8988T (cell line): ENCODE data around the gene PCDHGA1.

Experiments used
- DNase-seq: peaks from one replicate; pipeline ENCODE4 v3.0.0; 2011

PCDHGA1 gene

GRCh38 chr5:141475625-141476131 lies 145.4 kb downstream of the PCDHGA1 start, which contains the start of gene PCDHGC3:
TSS of gene PCDHGC3 (plus strand) at chr5:141475966. CDS start at chr5:141476117, 151 bp downstream.
- peak; percentile 90 for DNase-seq

- DNase-seq = no peak
These were observed 146.0 kb downstream of the PCDHGA1 start for GRCh38 chr5:141476132-141476911.

GRCh38 chr5:141477044-141477575 lies 146.8 kb downstream of the PCDHGA1 start:
- no peak for DNase-seq

- no peak for DNase-seq
These were observed 147.5 kb downstream of the PCDHGA1 start for GRCh38 chr5:141477815-141478214.

DNA sequence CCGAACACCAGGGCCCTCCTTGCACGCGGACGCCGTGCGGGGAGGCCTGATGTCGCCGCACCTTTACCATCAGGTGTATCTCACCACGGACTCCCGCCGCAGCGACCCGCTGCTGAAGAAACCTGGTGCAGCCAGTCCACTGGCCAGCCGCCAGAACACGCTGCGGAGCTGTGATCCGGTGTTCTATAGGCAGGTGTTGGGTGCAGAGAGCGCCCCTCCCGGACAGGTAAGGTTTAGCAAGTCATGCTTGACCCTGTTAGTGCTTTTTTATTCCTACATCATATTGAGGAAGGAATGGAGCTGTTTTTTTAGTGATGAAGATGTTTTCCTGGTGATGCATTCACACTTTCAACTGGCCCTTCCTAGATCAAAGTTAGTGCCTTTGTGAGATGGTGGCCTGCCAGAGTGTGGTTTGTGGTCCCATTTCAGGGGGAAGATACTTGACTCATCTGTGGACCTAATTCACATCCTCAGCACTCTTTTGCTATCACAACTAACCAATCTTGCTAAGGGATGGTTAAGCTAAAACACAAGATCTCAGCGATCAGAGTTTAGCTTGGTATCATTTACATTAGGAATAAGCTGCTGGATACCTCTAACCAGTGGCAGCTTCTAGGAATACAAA lies 148.1 kb downstream of the PCDHGA1 start:
- no peak for DNase-seq

- DNase-seq = no peak
These were observed 149.5 kb downstream of the PCDHGA1 start for GRCh38 chr5:141479776-141480175.

- DNase-seq = no peak
These were observed 153.6 kb downstream of the PCDHGA1 start for GRCh38 chr5:141483902-141484301.

DNA sequence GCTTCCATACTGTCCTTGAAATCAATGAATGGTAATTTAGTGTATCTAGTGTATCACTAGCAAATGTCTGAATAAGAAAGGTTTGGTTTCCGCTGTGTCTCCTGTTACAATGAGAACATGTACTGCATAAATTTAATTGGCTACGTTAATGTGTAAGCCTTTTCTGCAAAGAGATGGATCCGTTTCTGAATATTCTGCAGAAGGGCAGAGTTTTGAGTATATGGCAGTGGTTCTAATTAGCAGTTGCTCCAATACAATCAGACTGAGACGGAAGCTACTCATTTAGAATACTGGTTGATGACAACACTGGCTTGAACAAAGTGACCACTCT lies 154.0 kb downstream of the PCDHGA1 start:
- DNase-seq = no peak

GRCh38 chr5:141484641-141485311 lies 154.5 kb downstream of the PCDHGA1 start, which contains the start of gene PCDHGC4:
TSS of gene PCDHGC4 (plus strand) at chr5:141485030. CDS start at chr5:141485174, 144 bp downstream.
- DNase-seq = no peak

GRCh38 chr5:141485321-141486055 lies 155.2 kb downstream of the PCDHGA1 start:
- DNase-seq = no peak

GRCh38 chr5:141486091-141486490 lies 155.8 kb downstream of the PCDHGA1 start:
- DNase-seq = no peak

DNA sequence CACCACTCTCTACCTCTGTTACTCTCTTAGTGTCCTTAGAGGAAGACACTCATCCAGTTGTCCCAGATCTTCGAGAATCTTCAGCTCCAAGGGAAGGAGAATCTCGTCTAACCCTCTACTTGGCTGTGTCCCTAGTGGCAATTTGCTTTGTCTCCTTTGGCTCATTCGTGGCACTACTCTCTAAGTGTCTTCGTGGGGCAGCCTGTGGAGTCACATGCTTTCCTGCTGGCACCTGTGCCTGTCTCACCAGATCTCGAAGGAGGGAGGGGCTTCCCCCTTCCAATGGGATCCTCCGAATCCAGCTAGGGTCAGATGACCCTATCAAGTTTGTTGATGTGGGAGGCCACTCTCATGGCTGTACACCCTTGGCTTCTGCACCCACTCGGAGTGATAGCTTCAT lies 156.8 kb downstream of the PCDHGA1 start:
- no peak for DNase-seq

DNA sequence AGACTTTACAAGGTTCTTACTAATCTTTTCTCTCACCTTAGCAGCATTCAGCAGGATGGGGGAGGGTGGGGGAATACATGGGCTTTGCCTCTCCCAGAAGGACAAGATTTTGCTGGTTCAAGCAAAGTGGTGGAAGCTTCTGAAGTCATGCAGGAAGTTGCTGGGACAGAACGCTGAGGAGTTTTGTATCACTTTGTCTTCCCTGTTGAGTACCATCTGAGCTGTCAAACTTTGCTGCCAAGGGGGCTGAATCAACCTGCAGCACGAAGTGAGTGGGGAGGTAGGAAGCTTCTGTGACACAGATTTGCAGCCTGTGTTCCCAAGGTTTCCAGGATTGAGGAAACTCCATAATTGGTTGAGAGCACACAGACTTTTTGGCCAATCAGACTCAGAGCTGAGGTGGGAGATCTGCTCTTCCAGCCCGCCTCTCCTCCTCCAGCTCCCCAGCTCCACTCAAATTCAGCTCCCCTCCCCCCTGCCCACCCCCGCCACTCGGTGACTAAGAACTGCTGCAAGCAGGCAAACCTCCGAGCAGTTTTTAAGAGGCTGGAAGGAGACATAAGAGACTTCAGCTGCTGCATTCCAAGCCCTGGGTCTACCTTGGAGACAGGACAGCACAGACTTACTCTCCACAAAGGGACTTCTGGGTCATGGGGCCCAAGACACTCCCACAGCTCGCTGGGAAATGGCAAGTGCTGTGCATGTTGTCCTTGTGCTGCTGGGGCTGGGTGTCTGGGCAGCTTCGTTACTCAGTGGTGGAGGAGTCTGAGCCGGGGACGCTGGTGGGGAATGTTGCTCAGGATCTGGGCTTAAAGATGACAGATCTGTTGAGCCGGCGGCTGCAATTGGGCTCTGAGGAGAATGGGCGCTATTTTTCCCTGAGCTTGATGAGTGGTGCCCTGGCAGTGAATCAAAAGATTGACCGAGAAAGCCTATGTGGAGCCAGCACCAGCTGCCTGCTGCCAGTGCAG lies 158.6 kb downstream of the PCDHGA1 start, which contains the start of gene PCDHGC5:
PCDHGC5 (plus strand) TSS at position 491 of the 971 bp plus-strand sequence; CDS start at position 651, 160 bp downstream.
- DNase-seq = no peak

DNA sequence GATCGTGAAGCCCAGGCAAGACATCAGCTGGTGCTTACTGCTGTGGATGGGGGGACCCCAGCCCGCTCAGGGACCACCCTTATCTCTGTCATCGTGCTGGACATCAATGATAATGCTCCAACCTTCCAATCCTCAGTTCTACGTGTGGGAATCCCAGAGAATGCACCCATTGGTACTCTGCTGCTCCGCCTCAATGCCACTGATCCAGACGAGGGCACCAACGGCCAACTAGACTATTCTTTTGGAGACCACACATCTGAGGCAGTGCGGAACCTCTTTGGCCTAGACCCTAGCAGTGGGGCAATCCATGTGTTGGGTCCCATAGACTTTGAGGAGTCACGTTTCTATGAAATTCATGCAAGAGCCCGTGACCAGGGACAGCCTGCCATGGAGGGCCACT lies 159.5 kb downstream of the PCDHGA1 start:
- DNase-seq = no peak

DNA sequence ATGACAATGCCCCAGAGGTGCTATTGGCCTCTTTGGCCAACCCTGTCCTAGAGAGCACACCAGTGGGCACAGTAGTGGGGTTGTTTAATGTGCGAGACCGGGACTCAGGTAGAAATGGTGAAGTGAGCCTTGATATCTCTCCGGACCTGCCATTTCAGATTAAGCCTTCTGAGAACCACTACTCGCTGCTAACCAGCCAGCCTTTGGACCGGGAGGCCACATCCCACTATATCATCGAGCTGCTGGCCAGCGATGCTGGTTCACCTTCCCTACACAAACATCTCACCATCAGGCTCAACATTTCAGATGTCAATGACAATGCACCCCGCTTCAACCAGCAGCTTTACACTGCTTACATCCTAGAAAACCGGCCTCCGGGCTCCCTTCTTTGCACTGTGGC lies 160.0 kb downstream of the PCDHGA1 start:
- DNase-seq = no peak

- no peak for DNase-seq
These were observed 160.5 kb downstream of the PCDHGA1 start for GRCh38 chr5:141490771-141491170.

- DNase-seq = no peak
These were observed 161.2 kb downstream of the PCDHGA1 start for GRCh38 chr5:141491323-141492167.

- DNase-seq = no peak
These were observed 162.0 kb downstream of the PCDHGA1 start for GRCh38 chr5:141492168-141492885.
